Lung microvascular endothelial cell (primary cell): ENCODE results near the gene ZSCAN22. TPM values are rescaled to one million over a fixed set of nuclear protein-coding genes. Genes with fewer than 3 reads are reported as not detected.
A peak's percentile ranks its signal among the peaks of the same experiment; 100 is the strongest.
"Not testable (repeated sequence)": the region's sequence is repeated elsewhere in the genome, so short reads cannot be mapped to it uniquely, and the experiment has no call there.

Experiments
- DNase-seq, 2 donors: peaks; one replicate each; pipeline versions ENCODE4 v3.0.0 to v3.0.0-alpha.2; 2010; ENCODE audit warnings: low read depth in 2 of 2
- total RNA-seq: library from RNA; depleted of rRNA; stranded (reverse); fragments of >200 nt; gene quantifications from 2 replicates; pipeline ENCODE4 v1.2.1, GENCODE V29; 2014

ZSCAN22 gene
- total RNA-seq, 1 donor from 2014 or later: 2.0 TPM

DNA sequence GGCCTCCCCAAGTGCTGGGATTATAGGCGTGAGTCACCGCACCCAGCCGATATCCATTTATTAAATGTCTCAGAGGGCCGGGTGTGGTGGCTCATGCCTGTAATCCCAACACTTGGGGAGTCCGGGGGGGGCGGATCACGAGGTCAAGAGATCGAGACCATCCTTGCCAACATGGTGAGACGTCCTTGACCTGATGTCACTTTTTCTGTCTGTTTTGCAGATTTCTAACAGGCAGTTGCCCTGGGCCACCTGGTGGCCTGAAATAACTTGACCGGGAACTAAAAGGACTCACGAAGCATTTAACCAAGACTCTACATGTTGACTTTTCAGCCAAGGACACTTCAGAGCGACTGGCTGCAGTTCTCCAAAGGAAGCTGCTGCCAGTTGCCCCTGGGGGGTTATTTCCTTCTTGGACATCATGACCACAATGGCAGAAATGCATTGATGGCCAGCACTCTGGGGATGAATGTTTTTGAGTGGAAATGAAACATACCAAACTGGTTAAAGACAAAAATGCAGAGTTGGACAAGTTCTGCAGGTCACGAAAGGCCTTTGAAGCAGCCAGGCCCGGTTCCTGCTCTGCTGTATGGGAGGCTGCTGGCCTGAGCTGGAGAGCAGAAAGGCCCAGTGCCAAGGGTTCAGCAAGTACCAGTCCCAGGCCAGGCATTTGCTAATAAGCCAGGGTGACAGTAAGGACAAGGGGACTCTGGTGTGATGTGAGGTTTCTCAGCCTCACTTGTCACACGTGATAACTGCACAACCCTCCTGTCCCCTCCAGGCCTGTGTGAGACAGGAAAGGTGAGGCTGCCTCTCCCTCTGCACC is 45.7 kb downstream of the ZSCAN22 start:
- no peak for DNase-seq

DNA sequence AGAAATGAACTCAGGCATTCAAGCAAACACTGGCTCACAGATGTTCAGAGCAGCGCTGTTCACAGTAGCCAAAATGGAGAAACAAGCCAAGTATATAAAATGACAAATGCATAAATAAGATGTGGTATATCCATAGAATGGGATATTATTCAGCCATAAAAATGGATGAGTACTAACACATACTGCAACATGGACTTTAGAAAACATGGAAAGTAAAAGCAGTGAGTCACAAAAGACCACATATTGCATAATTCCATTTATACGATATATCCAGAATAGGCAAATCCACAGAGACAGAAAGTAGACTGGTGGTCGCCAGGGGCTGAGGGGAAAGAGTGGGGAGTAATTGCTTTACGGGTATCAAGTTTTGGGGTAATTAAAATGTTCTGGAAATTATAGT is 47.4 kb downstream of the ZSCAN22 start:
- DNase-seq: no peak

DNA sequence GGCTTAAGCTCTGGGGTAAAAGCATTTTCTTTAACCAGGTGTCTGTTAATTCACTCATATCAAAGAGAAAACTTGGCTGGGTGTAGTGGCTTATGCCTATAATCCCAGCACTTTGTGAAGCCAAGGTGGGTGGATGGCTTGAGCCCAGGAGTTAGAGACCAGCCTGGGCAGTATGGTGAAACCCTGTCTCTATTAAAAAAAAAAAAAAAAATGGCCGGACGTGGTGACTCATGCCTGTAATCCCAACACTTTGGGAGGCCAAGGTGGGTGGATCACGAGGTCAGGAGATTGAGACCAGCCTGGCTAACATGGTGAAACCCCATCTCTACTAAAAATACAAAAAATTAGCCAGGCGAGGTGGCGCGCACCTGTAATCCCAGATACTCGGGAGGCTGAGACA is 49.9 kb downstream of the ZSCAN22 start:
- not testable (repeated sequence) for DNase-seq

GRCh38 chr19:58379246-58379645 is 52.5 kb downstream of the ZSCAN22 start:
- DNase-seq: no peak

DNA sequence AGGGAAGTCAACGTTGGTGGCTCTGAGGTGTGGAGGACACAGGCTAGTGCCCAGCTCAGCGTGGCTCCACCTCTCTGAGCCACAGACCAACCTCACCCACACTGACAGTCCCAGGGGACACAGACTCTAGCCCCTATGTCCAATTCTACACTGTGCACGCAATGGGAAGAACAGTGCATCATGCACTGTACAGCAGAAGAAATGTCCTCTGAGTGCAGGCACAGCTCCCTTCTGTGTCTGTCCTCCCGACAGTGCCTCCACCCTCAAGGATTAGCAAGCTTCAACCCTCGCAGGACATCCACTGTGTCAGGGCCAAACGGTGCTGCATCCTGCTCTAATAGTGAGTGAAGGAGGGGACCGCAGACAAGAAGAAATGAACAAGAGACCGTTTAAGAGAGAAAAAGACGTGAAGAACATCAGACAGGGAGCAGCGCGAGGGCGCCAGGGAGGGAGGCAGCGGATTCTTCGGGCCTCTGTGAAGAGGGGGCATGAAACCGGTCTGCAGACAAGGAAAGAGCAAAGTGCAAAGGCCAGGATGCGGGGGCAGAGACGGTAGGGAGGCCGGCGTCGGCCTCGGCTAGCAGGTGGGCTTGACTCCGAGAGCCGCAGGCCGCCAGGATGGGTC is 53.4 kb downstream of the ZSCAN22 start:
- DNase-seq: peak in 1 of 2 donors; percentile 16

DNA sequence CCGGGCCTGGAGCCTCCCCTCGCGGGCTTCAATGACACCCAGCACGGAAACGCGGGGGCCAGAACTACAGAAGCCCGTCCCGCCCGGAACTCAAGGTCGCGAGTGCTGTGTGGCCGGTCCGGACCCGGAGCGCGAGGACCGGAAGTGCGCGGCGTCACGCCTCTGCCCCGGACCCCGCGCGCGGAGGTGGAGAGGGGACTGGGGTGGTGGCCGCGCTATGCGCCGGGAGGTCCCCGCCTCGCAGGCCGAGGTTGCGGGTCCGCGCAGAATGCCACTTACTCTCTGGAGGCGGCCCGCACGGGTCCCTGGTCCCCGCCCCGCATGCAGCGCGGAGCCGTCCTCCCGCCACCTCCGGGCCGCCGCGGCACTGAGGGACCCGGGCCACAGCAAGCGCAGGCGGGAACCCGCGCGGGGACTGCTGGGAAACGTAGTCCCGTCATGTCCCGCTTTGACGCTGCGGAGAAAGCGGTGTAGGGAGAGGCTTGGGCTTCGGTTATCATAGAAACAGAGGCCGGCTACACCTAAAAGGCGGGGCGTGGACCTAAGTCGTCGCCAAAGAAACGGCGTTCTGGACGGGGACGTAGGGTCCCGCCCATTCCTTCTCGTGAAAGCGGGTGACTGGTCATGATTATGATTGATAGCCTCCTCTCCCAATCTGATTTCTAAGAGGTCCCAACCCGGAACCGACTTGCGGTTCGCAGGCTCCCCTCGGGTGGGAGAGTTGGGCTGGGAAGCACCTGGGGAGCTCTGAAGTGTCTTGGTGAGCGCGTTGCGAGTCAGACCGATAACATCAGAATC is 54.1 kb downstream of the ZSCAN22 start, which contains the start of gene ZNF837:
TSS of gene ZNF837 (minus strand) at position 369 of the 798 bp plus-strand sequence. CDS start 11,698 bp downstream, outside the sequence.
- peak; percentile 100 for DNase-seq

- no peak for DNase-seq
Observed at GRCh38 chr19:58381460-58382212, 54.8 kb downstream of the ZSCAN22 start.

- no peak for DNase-seq
Observed at GRCh38 chr19:58382997-58383603, 56.3 kb downstream of the ZSCAN22 start.

DNA sequence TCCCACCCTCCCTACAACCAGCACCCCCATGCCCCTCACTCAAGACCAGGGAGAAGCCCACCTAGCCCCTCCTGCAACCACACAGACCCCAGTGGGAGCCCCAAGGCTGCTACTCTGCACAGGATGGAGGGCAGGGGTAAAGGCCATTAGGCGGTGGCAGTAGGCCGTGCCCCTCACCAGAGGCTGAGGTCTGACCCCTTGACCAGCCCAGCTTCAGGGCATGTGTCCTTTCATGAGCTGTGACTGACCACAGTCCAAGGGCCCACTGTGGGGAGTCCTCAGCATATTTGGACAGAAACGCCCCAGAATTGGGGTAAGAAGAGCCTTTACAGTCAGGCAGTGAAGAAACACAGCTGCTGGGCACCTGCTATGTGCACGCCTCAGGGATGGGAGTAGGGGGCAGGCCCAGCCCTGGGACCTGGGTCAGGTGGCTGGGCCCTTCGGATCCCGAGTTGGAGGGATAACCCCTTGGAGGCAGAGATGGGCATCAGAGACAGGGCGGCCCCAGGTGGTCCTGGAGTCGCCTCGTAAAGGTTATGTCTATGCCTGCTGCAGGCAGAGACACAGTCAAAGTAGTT is 58.6 kb downstream of the ZSCAN22 start:
- no peak for DNase-seq

DNA sequence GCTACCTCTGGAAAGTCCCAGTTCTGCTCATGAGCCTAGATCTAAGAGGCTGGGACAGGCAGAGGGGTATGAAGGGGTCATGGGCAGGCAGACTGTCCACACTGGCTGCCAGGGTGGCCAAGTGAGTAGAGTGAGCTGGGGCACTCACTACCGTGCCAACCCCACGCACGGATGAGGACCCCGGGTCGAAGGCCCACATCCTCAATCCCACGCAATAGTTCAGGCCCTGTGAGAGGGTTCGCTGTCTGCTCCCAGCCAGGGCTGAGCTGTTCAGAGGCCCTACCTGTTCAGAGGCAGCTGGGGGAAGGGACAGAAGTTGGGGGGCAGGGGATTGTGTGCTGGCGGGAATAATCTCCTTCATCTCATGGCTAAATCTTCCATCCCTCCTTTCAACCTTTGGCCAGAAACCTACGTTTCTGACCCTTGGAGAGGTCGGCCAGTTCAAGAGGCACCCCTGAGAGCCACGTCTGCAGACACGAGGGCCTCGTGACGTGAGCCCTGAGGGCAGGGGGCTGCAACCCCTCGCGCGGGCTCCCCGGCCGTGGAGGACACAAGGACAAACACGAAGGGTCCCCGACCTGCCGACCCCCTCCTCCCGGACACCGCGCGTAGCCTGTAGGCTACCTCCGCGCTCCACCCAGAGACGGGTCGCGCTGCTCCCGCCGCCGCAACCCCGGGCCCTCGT is 59.2 kb downstream of the ZSCAN22 start:
- no peak for DNase-seq

- peak; percentile 99 for DNase-seq
Observed at GRCh38 chr19:58386576-58387337, 60.0 kb downstream of the ZSCAN22 start, which contains the start of gene RPS5. RPS5 (plus strand) TSS chr19:58387269; CDS start chr19:58388138, 869 bp downstream.

DNA sequence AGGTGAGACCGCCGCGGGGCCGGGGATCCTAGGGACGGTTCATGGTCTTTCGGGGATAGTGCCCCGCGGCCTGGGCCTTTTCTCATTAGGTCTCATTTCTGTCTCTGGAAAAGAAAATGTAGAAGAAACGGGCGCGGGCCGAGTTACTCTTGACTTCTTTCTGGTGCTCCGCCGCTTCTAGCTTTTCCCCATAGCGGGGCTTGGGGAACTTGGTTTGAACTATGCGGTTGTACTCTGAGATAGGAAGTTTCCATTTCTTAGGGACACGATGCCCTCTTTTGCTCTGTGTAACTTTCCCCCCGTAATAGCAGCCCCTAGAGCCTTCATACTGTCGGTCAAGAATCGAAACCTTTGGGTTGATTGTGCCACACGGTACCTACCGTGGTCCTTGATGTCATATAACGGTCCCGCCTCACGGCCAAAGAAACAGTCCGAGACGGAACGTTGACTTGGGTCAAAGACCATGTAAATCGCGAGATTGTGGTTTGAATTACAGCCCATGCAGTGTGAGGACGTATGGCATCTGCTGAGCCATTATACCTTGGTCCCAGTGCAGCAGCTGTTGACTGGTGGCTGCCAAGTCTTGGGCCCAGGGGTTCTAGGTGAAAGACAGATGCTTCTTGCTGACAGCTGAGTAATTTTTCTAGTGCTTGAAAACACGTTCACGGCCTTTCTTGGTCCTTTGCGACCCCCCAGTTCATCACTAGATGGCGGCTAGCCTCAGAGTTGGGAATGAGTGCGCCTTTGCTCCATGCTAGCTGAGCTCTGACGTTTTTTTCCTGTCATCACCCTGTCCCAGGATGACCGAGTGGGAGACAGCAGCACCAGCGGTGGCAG is 60.8 kb downstream of the ZSCAN22 start:
- peak in 1 of 2 donors; percentile 35 for DNase-seq

DNA sequence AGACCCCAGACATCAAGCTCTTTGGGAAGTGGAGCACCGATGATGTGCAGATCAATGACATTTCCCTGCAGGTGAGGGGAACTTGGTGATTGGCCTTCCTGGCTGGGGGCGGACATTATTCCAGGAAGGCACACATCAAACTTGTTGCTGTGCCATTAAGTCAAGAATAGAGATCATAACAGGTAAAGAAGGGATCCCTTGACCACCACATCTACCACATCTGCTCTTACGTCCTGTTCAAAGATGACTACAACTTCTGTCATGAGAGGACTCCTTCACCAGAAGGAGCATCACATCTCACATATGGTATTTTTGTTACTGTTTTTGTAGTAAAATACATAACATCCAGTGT is 61.4 kb downstream of the ZSCAN22 start:
- no peak for DNase-seq

Other genes starting within 250 kb of the ZSCAN22 start
- gene ZSCAN18, start 228.8 kb upstream of the ZSCAN22 start, total RNA-seq: 10.7 and 29.6 TPM in 2 replicates
- 7.2 and 10.3 TPM in 2 replicates for gene ZNF329, start 176.2 kb upstream of the ZSCAN22 start, total RNA-seq
- 9.6 and 14.3 TPM in 2 replicates for gene ZNF274, start 143.9 kb upstream of the ZSCAN22 start, total RNA-seq
- gene ZNF544, start 98.1 kb upstream of the ZSCAN22 start, total RNA-seq: 41.4 and 58.5 TPM in 2 replicates
- gene ZNF8, start 48.0 kb upstream of the ZSCAN22 start, total RNA-seq: 2.6 and 4.2 TPM in 2 replicates
- gene ERVK3-1, start 21.6 kb upstream of the ZSCAN22 start, total RNA-seq: 11.1 and 19.4 TPM in 2 replicates
- 2.0 and 4.6 TPM in 2 replicates for gene A1BG, start 26.5 kb downstream of the ZSCAN22 start, total RNA-seq
- gene ZNF497, start 35.8 kb downstream of the ZSCAN22 start, total RNA-seq: 0.65 and 0.99 TPM in 2 replicates
- gene ZNF837, start 54.0 kb downstream of the ZSCAN22 start, total RNA-seq: 0.87 and 1.6 TPM in 2 replicates
- gene RPS5, start 60.3 kb downstream of the ZSCAN22 start, total RNA-seq: 2,255 and 2,472 TPM in 2 replicates
- gene RNF225, start 68.7 kb downstream of the ZSCAN22 start, total RNA-seq: not detected in 2 replicates
- 5.9 and 9.1 TPM in 2 replicates for gene ZNF584, start 81.7 kb downstream of the ZSCAN22 start, total RNA-seq
- 4.1 and 6.9 TPM in 2 replicates for gene ZNF132, start 113.2 kb downstream of the ZSCAN22 start, total RNA-seq
- gene ZNF324B, start 124.6 kb downstream of the ZSCAN22 start, total RNA-seq: 4.8 and 7.1 TPM in 2 replicates
- 7.6 and 11.9 TPM in 2 replicates for gene ZNF324, start 140.1 kb downstream of the ZSCAN22 start, total RNA-seq
- gene ZNF446, start 149.4 kb downstream of the ZSCAN22 start, total RNA-seq: 3.0 and 3.1 TPM in 2 replicates
- gene SLC27A5, start 185.0 kb downstream of the ZSCAN22 start, total RNA-seq: 6.1 and 8.1 TPM in 2 replicates
- gene ZBTB45, start 192.8 kb downstream of the ZSCAN22 start, total RNA-seq: 3.7 and 5.0 TPM in 2 replicates
- 275 and 278 TPM in 2 replicates for gene TRIM28, start 217.1 kb downstream of the ZSCAN22 start, total RNA-seq
- gene CHMP2A, start 228.1 kb downstream of the ZSCAN22 start, total RNA-seq: 86.1 and 93.5 TPM in 2 replicates
- 50.1 and 66.7 TPM in 2 replicates for gene UBE2M, start 231.6 kb downstream of the ZSCAN22 start, total RNA-seq
- 5.4 and 7.5 TPM in 2 replicates for gene MZF1, start 246.3 kb downstream of the ZSCAN22 start, total RNA-seq